Inferior parietal cortex (tissue), 1 donor: ENCODE data around the gene ARRB1.
"Not testable (repeated sequence)": the region's sequence is repeated elsewhere in the genome, so short reads cannot be mapped to it uniquely, and the experiment has no call there.

Experiments
- DNase-seq: peaks from one replicate; pipeline ENCODE4 v3.0.0-alpha.2; 2016; ENCODE audit errors: extremely low spot score

The ARRB1 gene

GRCh38 chr11:75344186-75344585, 7.3 kb downstream of the ARRB1 start:
- DNase-seq, result no peak

- no peak for DNase-seq
These were observed 8.2 kb downstream of the ARRB1 start for GRCh38 chr11:75342966-75343870.

- DNase-seq, result no peak
These were observed 9.1 kb downstream of the ARRB1 start for GRCh38 chr11:75342231-75342918.

- DNase-seq, result no peak
These were observed 9.8 kb downstream of the ARRB1 start for GRCh38 chr11:75341612-75342011.

- DNase-seq, result no peak
These were observed 11.6 kb downstream of the ARRB1 start for GRCh38 chr11:75339685-75340409.

GRCh38 chr11:75338516-75339208, 12.8 kb downstream of the ARRB1 start:
- no peak for DNase-seq

- DNase-seq, result no peak
These were observed 14.2 kb downstream of the ARRB1 start for GRCh38 chr11:75337195-75337654.

- no peak for DNase-seq
These were observed 16.5 kb downstream of the ARRB1 start for GRCh38 chr11:75334976-75335375.

- DNase-seq, result no peak
These were observed 17.0 kb downstream of the ARRB1 start for GRCh38 chr11:75334402-75334891.

GRCh38 chr11:75333807-75334140, 17.7 kb downstream of the ARRB1 start:
- no peak for DNase-seq

- DNase-seq, result no peak
These were observed 18.2 kb downstream of the ARRB1 start for GRCh38 chr11:75333022-75333806.

- not testable (repeated sequence) for DNase-seq
These were observed 19.7 kb downstream of the ARRB1 start for GRCh38 chr11:75331761-75332160.

- DNase-seq, result not testable (repeated sequence)
These were observed 20.2 kb downstream of the ARRB1 start for GRCh38 chr11:75331304-75331703.

GRCh38 chr11:75330886-75331285, 20.6 kb downstream of the ARRB1 start:
- DNase-seq, result not testable (repeated sequence)

GRCh38 chr11:75330291-75330690, 21.2 kb downstream of the ARRB1 start:
- DNase-seq, result no peak

- peak; percentile 83 for DNase-seq
These were observed 22.8 kb downstream of the ARRB1 start for GRCh38 chr11:75328426-75329277.

- DNase-seq, result no peak
These were observed 25.0 kb downstream of the ARRB1 start for GRCh38 chr11:75326439-75326810.

- peak; percentile 75 for DNase-seq
These were observed 25.6 kb downstream of the ARRB1 start for GRCh38 chr11:75325713-75326438.

GRCh38 chr11:75324740-75325139, 26.7 kb downstream of the ARRB1 start:
- no peak for DNase-seq
